ENCODE measurements around the gene WFS1. TPM values are rescaled to one million over a fixed set of nuclear protein-coding genes. Genes with fewer than 3 reads are reported as not detected.

The WFS1 gene
- total RNA-seq, 1 donor from 2014 or later = 104 TPM

DNA sequence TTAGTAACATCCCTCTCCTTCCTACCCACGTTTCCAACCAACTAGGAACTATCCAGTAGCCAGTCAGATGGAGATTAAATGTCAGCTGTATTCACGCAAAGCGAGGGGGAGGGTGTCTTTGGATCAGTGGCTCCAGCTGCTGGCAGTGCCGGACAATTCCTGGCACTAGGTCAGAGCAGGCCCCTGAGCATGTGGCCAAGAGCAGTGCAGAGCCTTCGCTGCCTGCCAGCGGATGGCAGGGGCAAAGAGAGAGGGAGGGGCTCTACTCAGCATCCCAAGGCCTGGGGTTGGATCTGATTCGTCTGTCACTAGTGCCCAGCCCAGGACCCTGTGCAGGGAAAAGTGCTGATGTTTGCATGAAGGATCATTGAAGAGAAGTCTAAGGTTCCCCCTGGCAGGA, 40.6 kb upstream of the WFS1 start:
- intact Hi-C loops (cut with micrococcal nuclease) = no loop called here
- peaks cover 50% of the 10 kb centered on the region for H3K27me3 ChIP-seq (ENCODE audit: low read depth)
- peak; percentile 24 for DNase-seq

DNA sequence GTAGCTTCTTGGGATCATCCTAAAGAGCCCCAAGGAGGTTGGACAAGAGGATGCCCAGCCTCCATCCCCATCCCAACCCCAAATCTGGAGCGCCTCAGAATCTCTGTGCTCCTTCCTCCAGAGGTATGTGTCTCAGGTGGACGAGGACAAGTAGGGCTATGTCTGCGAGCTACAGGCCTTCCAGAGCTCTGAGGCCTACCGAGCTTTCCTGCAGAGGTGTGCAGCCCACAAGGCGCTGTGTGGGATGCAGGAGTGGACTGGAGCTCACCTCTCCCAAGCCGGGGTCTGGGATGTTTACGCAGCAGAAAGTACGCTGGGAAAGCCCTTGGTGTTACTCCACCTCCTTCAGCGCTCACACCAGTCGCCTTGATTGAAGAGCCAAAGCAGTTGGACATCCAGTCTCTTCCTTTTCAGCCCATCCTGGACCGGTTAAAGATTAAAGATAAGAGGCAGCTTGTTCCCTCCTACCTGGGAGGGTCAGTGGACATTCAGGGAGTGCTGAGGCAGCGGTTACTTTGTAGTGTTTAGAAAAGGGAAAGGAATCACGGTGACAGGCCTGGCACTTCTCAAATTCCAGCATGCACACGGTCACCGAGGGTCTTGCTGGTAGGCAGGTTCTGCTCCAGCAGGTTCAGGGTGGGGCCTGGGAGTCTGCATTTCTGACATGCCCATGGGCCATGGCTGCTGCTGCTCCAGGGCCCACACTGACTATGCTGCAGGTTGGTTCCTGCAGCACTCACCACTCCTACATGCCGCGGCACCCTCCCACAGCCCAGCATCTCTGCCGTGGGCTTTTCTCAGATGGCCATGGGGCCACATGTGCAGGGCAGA, 39.8 kb upstream of the WFS1 start:
- H3K9me3 ChIP-seq (replicated peaks) = no peaks in the 10 kb centered on the region

More for the DNA sequence above, 40.6 kb upstream of the WFS1 start:
- Histone ChIP-seq H3K27ac (replicated peaks) (no peak overlapping the region), H3K36me3 (no peaks in the 10 kb centered on the region), H3K4me1 (no peaks in the 10 kb centered on the region), H3K9me3 (replicated peaks) (no peaks in the 10 kb centered on the region), H3K4me3 (no peak overlapping the region)
- TF ChIP-seq, protein P1, sequence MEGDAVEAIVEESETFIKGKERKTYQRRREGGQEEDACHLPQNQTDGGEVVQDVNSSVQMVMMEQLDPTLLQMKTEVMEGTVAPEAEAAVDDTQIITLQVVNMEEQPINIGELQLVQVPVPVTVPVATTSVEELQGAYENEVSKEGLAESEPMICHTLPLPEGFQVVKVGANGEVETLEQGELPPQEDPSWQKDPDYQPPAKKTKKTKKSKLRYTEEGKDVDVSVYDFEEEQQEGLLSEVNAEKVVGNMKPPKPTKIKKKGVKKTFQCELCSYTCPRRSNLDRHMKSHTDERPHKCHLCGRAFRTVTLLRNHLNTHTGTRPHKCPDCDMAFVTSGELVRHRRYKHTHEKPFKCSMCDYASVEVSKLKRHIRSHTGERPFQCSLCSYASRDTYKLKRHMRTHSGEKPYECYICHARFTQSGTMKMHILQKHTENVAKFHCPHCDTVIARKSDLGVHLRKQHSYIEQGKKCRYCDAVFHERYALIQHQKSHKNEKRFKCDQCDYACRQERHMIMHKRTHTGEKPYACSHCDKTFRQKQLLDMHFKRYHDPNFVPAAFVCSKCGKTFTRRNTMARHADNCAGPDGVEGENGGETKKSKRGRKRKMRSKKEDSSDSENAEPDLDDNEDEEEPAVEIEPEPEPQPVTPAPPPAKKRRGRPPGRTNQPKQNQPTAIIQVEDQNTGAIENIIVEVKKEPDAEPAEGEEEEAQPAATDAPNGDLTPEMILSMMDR (IDR thresholded peaks at IDR 0.05; ENCODE audit: borderline replicate concordance) = no peak

DNA sequence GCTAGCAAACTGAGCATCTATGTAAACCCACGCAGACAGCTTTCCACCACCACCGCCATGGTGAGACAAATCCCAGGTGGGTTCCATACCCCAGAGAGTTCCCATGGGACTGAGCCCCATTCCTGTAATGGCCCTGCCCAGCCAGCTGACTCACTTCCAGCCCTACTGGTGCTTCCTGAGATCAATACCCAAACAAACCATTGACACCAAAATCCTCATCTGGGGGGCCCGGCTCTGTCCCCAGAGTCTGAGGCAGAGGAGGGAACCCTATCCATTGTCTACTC, 39.2 kb upstream of the WFS1 start:
- Histone ChIP-seq H3K9me3 (replicated peaks) (no peaks in the 10 kb centered on the region), H3K27ac (replicated peaks) (no peak overlapping the region), H3K4me3 (no peak overlapping the region), H3K27me3 (ENCODE audit: low read depth) (peaks cover 45% of the 10 kb centered on the region), H3K4me1 (no peaks in the 10 kb centered on the region), H3K36me3 (no peaks in the 10 kb centered on the region)
- TF ChIP-seq, protein P1 (IDR thresholded peaks at IDR 0.05; ENCODE audit: borderline replicate concordance) = no peak
- DNase-seq = no peak
- intact Hi-C loops (cut with micrococcal nuclease) = no loop called here

More for the DNA sequence above, 39.8 kb upstream of the WFS1 start:
- Histone ChIP-seq H3K4me1 (no peaks in the 10 kb centered on the region), H3K27me3 (ENCODE audit: low read depth) (peaks cover 45% of the 10 kb centered on the region), H3K4me3 (no peak overlapping the region), H3K27ac (replicated peaks) (no peak overlapping the region), H3K36me3 (no peaks in the 10 kb centered on the region)
- TF ChIP-seq, protein P1 (IDR thresholded peaks at IDR 0.05; ENCODE audit: borderline replicate concordance) = no peak
- no peak for DNase-seq
- intact Hi-C loops (cut with micrococcal nuclease) = no loop called here

DNA sequence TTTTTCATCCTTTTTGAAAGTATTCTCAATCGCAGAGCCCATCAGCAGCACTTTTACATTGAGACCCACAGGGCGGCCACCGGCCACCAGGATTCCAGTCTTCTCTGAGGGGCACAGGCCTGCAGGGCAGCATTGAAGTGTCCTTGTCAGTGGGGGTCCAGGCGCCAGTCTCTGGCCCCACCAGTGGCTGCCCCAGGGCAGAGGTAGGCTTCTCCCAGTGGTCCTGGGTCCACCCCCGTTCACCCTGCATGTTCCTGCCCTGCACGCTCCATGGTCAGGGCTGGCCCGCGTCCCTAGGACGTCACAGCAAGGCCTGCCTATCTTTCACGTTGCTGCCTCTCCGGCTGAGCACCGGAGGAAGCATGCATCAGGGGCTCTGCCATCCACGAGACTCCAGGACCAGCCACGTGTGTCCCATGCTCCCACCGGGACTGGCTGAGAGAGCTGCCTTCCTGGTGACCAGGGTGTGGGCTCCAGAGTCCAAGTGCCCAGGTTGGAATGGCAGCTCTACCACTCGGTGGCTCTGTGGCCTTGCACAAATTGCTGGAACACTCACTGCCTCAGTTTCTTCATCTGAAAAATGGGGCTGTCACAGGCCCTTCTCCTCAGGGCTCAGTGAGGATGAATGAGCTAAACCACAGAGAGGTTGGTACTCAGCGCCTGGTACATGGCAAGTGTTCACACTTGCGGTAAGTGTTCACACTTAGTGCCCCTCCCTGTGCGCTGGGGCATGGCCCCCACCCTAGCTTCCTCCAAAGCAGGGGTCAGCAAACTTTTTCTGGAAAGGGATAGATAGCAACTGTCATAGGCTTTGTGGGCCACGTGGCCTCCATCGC, 38.6 kb upstream of the WFS1 start:
- Histone ChIP-seq H3K9me3 (replicated peaks) (no peaks in the 10 kb centered on the region), H3K27me3 (ENCODE audit: low read depth) (peaks cover 45% of the 10 kb centered on the region), H3K4me3 (no peak overlapping the region), H3K4me1 (no peaks in the 10 kb centered on the region), H3K27ac (replicated peaks) (no peak overlapping the region), H3K36me3 (no peaks in the 10 kb centered on the region)
- TF ChIP-seq, protein P1 (IDR thresholded peaks at IDR 0.05; ENCODE audit: borderline replicate concordance) = no peak
- intact Hi-C loops (cut with micrococcal nuclease) = no loop called here
- no peak for DNase-seq

DNA sequence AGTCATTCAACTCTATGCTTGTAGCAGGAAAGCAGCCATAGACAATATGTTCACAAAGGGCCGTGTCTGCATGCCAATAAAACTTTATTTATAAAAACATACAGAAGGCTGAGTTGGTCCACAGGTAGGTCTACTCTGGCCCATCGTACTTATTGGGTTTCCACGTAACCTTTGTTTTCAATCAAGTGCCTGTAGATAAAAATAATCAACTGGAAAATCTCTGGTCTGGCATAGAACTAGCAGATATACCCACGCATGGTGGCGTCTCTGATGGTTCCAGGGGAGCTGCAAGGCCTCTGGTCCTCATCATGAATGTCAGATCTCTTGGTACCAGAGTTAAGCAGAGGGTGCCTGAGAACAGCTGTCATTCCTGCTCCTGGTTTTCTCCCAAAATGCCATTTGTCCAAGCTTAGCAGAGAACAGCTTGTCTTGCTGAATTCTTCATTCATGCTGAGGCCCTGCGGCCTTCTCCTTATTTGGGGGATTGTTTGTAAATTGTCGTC, 37.9 kb upstream of the WFS1 start:
- DNase-seq = no peak
- Histone ChIP-seq H3K9me3 (replicated peaks) (no peaks in the 10 kb centered on the region), H3K27ac (replicated peaks) (no peak overlapping the region), H3K27me3 (ENCODE audit: low read depth) (peaks cover 45% of the 10 kb centered on the region), H3K4me1 (no peaks in the 10 kb centered on the region), H3K4me3 (no peak overlapping the region), H3K36me3 (no peaks in the 10 kb centered on the region)
- TF ChIP-seq, protein P1 (IDR thresholded peaks at IDR 0.05; ENCODE audit: borderline replicate concordance) = no peak
- intact Hi-C loops (cut with micrococcal nuclease) = no loop called here
